ENCODE results near the gene GBGT1. TPM values are rescaled to one million over a fixed set of nuclear protein-coding genes. Genes with fewer than 3 reads are reported as not detected.

GBGT1 gene
- total and polyA plus RNA-seq, 4 experiments from 2014 or later, result 0.16 to 6.3 (median 2.1) TPM

DNA sequence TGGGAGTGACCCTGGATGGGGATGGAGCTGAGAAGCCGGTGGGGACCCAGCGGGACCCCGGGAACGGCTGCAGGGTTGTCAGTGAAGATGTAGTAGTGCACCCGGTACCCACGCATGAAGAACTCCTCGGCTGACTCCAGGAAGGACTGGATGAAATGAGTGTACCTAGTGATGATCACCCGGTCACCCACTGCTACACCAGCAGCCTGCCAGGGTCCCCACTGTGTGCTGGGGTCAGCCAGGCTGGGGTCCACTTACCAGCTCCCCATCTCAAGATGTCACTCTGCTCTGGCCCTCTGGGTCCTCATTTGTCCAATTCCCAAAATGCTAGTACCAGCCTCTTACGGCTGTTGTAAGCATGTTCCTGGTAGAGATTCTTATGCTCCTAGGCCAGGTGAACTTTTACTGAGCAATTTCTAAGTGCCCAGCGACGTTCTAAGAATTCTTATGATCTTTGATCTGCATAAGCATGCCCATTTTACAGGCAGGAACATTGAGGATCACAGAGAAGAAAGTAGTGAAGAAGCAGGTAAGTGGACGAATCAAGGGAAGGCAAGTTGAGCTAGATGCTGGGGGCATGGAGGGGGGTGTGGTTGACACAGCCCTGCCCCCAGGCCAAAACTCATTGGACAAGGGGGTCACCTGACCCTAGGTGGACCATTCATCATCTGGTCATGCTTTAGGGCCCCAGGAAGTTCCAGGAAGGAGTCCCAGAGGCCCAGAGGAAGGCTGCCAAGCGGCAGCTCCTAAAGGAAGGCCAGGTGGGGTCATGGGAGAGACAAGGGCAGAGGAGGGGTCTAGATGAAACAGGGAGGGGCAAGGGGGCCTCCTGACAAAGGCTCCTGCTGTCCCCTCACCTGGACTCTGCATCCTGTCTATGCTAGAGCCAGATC is 9.4 kb downstream of the GBGT1 start:
- CTCF ChIA-PET (ENCODE audit: partially characterized antibody), result interaction anchor here (19.9 kb wide), 1 partner anchor 46 kb away, joined by 596 read pairs; the partner anchor contains the start of gene RALGDS
- H3K4me1 ChIP-seq (ENCODE audit: insufficient read depth, low read length), result peaks cover 6% of the 10 kb centered on the region
- no peak overlapping the region for H3K27ac ChIP-seq (ENCODE audit: low read depth, low read length)
- no peaks in the 10 kb centered on the region for H3K9me3 Mint-ChIP-seq
- H3K36me3 ChIP-seq (ENCODE audit: insufficient read depth, low read length), result no peaks in the 10 kb centered on the region
- intact Hi-C loops (cut with micrococcal nuclease), result no loop called here
- no peak overlapping the region for H3K27ac Mint-ChIP-seq
- peaks cover 0 to 4% (median 0%) of the 10 kb centered on the region in 4 donors for H3K4me1 Mint-ChIP-seq
- no peak overlapping the region for H3K4me3 Mint-ChIP-seq
- no peak for DNase-seq
- no peaks in the 10 kb centered on the region for H3K27me3 Mint-ChIP-seq
- no peaks in the 10 kb centered on the region for H3K9me3 ChIP-seq (ENCODE audit: control insufficient read depth in 1 of 2, low read length in 2 of 2)
- no peaks in the 10 kb centered on the region for H3K36me3 Mint-ChIP-seq
- POLR2A ChIA-PET (ENCODE audit: partially characterized antibody), result no interaction called here
- H3K27me3 ChIP-seq (ENCODE audit: insufficient read depth, low read length), result no peaks in the 10 kb centered on the region
- no peak overlapping the region for H3K4me3 ChIP-seq (ENCODE audit: low read length in 2 of 2)

DNA sequence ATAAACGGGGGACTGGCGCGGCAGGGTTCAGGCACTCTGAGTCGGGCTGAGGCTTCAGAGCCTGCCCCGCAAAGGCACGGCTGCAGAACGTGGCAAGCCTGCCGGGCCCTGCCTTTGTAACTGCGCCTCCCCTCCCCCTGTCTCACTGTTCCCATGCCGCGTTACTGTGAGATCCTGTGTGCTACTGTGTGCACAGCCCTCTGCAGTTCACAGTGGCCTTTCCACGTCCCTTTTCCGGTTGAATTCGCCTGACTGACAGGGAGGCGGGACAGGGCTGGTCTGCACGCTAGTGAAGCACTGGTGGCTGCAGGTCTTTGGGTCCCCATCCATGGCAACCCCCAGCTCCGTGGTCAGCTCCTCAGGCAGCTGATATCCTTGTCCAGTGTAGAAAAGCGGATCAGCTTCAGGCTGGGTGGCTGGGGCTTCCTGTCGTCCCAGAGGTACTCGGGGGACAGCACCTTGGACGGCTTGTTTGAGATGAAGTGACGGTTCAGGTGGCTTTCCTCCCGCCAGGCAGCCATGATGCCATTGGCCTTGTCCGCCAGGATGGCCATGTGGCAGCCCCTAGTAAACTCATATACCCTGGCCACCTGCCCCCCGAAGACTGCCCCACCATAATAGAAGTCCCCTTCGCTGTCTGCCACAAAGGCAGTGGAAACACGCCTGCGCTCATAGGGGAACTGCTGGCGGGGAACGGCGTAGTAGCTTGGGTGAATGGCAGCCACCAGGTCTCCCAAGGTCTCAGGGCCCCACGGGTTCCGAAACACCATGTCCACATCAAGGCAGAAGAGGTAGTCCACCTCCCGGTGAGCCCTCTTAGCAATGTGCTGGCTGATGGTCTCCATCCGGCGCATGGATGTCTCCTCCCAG is 10.3 kb downstream of the GBGT1 start:
- peaks cover 0 to 7% (median under 1%) of the 10 kb centered on the region in 4 donors for H3K4me1 Mint-ChIP-seq
- no peaks in the 10 kb centered on the region for H3K36me3 ChIP-seq (ENCODE audit: insufficient read depth, low read length)

DNA sequence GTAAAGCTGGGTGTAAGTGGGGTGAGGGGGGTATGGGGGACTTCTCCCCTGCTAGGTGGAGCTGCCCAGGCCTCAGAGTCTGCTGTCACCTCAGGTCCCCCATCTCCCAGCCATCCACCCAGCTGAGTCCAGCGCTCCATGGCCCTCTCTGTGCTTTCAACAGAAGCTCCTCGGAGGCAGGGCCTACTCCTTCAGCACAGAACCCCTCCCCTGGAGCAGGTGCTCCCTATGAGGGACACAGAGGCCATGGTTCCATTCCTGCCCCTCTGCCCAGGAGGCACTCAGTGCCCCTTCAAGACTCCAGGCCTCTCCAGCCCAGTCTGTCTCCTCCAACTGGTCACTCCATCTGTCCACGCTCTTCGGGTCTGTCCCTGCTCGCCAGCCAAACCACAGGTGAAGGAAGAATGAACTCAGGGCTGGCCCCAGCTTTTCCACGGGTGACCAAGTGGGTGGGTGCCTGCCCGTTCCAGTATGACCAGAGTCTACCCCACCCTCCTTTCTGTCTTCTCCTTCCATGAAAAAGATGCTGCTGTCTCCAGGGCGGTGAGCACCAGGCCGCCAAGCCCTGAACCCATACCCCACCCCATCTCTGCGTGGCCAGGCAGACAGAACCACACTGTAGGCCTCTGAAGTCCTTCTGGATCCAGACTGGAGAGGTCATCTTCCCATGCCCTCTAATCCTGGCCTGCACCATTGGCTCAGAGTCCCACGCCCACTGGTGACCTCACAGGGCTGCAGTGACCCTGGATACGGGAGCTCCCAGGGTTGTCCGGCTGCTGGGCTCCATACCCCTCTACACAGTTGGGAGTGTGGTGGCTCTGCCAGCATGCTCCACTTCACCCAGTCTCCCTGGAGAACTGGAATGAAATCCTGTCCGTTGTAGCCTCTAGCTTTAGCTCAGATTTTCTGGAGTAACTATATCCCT is 11.9 kb downstream of the GBGT1 start:
- H3K27me3 ChIP-seq (ENCODE audit: insufficient read depth, low read length), result no peaks in the 10 kb centered on the region
- H3K27ac ChIP-seq (ENCODE audit: low read depth, low read length), result no peak overlapping the region
- Mint-ChIP-seq H3K36me3 (peaks cover 0 to 11% of the 10 kb centered on the region in 2 donors), H3K27me3 (no peaks in the 10 kb centered on the region), H3K4me3 (peak overlapping the region in 4 of 8 donors; percentile 43 to 60 (median 54)), H3K9me3 (no peaks in the 10 kb centered on the region), H3K27ac (peak overlapping the region in 6 of 7 donors; percentile 5 to 86 (median 82)), H3K4me1 (peaks cover 4 to 23% (median 14%) of the 10 kb centered on the region in 4 donors)
- ChIA-PET CTCF (ENCODE audit: partially characterized antibody) (interaction anchor here (0.5 to 19.9 kb wide), 3 partner anchors 29 to 130 kb away, joined by 3 to 596 read pairs (median 3); partner anchors contain the start of gene RALGDS), POLR2A (ENCODE audit: partially characterized antibody) (interaction anchor here (10.9 to 13.6 kb wide), 2 partner anchors 21 to 41 kb away, joined by 345 to 424 read pairs; partner anchors contain the start of gene RALGDS)
- H3K4me3 ChIP-seq (ENCODE audit: low read length in 2 of 2), result no peak overlapping the region
- intact Hi-C loops (cut with micrococcal nuclease), result no loop called here
- no peaks in the 10 kb centered on the region for H3K36me3 ChIP-seq (ENCODE audit: insufficient read depth, low read length)
- no peaks in the 10 kb centered on the region for H3K9me3 ChIP-seq (ENCODE audit: control insufficient read depth in 1 of 2, low read length in 2 of 2)
- H3K4me1 ChIP-seq (ENCODE audit: insufficient read depth, low read length), result peaks cover 21% of the 10 kb centered on the region
- peak in 1 of 5 donors; percentile 33 for DNase-seq

More for the DNA sequence above, 10.3 kb downstream of the GBGT1 start:
- H3K27me3 Mint-ChIP-seq, result no peaks in the 10 kb centered on the region
- H3K4me3 ChIP-seq (ENCODE audit: low read length in 2 of 2), result no peak overlapping the region
- no peak overlapping the region for H3K27ac ChIP-seq (ENCODE audit: low read depth, low read length)
- peaks cover 6% of the 10 kb centered on the region for H3K4me1 ChIP-seq (ENCODE audit: insufficient read depth, low read length)
- no peak for DNase-seq
- H3K9me3 ChIP-seq (ENCODE audit: control insufficient read depth in 1 of 2, low read length in 2 of 2), result no peaks in the 10 kb centered on the region
- no peak overlapping the region for H3K27ac Mint-ChIP-seq
- H3K4me3 Mint-ChIP-seq, result peak overlapping the region in 1 of 8 donors; percentile 17
- CTCF ChIA-PET (ENCODE audit: partially characterized antibody), result interaction anchor here (19.9 kb wide), 1 partner anchor 45 kb away, joined by 596 read pairs; the partner anchor contains the start of gene RALGDS
- intact Hi-C loops (cut with micrococcal nuclease), result no loop called here
- no peaks in the 10 kb centered on the region for H3K27me3 ChIP-seq (ENCODE audit: insufficient read depth, low read length)
- H3K9me3 Mint-ChIP-seq, result no peaks in the 10 kb centered on the region
- H3K36me3 Mint-ChIP-seq, result peaks cover 0 to under 1% of the 10 kb centered on the region in 2 donors
- POLR2A ChIA-PET (ENCODE audit: partially characterized antibody), result no interaction called here

- POLR2A ChIA-PET (ENCODE audit: partially characterized antibody), result interaction anchor here (10.9 to 13.6 kb wide), 2 partner anchors 20 to 40 kb away, joined by 345 to 424 read pairs; partner anchors contain the start of gene RALGDS
- H3K9me3 ChIP-seq (ENCODE audit: control insufficient read depth in 1 of 2, low read length in 2 of 2), result no peaks in the 10 kb centered on the region
- H3K27me3 Mint-ChIP-seq, result no peaks in the 10 kb centered on the region
- no peaks in the 10 kb centered on the region for H3K27me3 ChIP-seq (ENCODE audit: insufficient read depth, low read length)
- H3K4me1 Mint-ChIP-seq, result peaks cover 6 to 28% (median 19%) of the 10 kb centered on the region in 4 donors
- no peak overlapping the region for H3K4me3 ChIP-seq (ENCODE audit: low read length in 2 of 2)
- peak overlapping the region in 6 of 7 donors; percentile 57 to 88 (median 75) for H3K27ac Mint-ChIP-seq
- no peaks in the 10 kb centered on the region for H3K9me3 Mint-ChIP-seq
- CTCF ChIA-PET (ENCODE audit: partially characterized antibody), result interaction anchor here (0.7 to 19.9 kb wide), 2 partner anchors 30 to 43 kb away, joined by 3 to 596 read pairs; partner anchors contain the start of gene RALGDS
- peaks cover 0 to 11% of the 10 kb centered on the region in 2 donors for H3K36me3 Mint-ChIP-seq
- intact Hi-C loops (cut with micrococcal nuclease), result no loop called here
- no peak overlapping the region for H3K27ac ChIP-seq (ENCODE audit: low read depth, low read length)
- peak in 1 of 5 donors; percentile 35 for DNase-seq
- H3K4me3 Mint-ChIP-seq, result peak overlapping the region in 6 of 8 donors; percentile 42 to 72 (median 58)
- peaks cover 26% of the 10 kb centered on the region for H3K4me1 ChIP-seq (ENCODE audit: insufficient read depth, low read length)
- H3K36me3 ChIP-seq (ENCODE audit: insufficient read depth, low read length), result no peaks in the 10 kb centered on the region
Measured at GRCh38 chr9:133151041-133151440, 12.7 kb downstream of the GBGT1 start.

DNA sequence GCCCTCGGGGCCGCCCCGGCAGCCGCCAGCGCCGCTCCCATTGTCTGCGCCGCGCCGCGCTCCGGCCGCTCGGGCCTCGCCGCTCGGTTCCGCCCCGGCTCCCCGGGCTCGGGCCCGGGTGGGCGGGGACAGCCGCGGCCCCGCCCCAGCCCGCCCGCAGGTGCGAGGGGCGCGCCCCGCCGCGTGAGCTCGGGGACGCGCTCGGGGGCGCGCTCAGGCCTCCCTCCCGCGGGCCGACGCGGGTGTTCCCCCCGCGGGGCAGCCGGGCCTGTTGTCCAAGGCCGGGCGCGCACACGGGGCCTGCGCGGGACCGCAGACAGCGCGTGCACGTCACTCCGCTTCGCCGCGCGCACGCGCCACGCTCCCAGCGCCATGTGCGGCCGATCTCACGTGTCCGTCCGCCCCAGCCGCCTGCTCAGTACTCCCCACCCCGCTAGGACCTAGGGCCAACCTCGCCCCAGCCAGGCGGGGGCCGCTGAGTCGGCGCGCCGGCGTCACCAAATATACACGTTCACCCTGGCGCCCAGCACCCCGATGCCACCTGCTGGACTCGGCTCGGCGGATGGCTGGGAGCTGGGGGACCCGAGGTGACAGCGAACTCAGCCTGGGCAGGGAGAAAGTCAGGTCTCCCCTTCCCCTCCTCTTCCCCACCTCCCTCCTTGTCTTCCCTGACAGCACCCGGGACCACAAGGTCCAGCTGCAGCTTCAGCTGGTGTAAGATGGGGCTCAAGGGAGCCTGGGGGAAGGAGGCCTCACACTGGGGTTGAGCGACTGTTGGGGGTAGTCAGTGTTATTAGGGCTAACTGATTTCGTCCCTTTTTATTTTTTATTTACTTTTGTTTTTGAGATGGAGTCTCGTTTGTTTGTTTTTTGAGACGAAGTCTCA is 14.3 kb downstream of the GBGT1 start:
- peak overlapping the region; percentile 81 to 90 (median 86) for H3K27ac Mint-ChIP-seq
- peaks cover 43% of the 10 kb centered on the region for H3K4me1 ChIP-seq (ENCODE audit: insufficient read depth, low read length)
- peaks cover 4% of the 10 kb centered on the region for H3K36me3 ChIP-seq (ENCODE audit: insufficient read depth, low read length)
- ChIA-PET POLR2A (ENCODE audit: partially characterized antibody) (interaction anchor here (0.9 to 13.6 kb wide), 7 partner anchors 18 to 206 kb away, joined by 3 to 424 read pairs (median 5); partner anchors contain the start of genes GTF3C5, RALGDS and TSC1), CTCF (ENCODE audit: partially characterized antibody) (interaction anchor here (0.9 to 19.9 kb wide), 8 partner anchors 10 to 204 kb away, joined by 3 to 596 read pairs (median 6); partner anchors contain the start of genes GTF3C5 and RALGDS)
- H3K4me3 ChIP-seq (ENCODE audit: low read length in 2 of 2), result peak overlapping the region in 1 of 2 donors; percentile 67
- H3K27me3 ChIP-seq (ENCODE audit: insufficient read depth, low read length), result no peaks in the 10 kb centered on the region
- no peaks in the 10 kb centered on the region for H3K9me3 Mint-ChIP-seq
- H3K36me3 Mint-ChIP-seq, result peaks cover 0 to 11% of the 10 kb centered on the region in 2 donors
- intact Hi-C loops (cut with micrococcal nuclease), result loop anchor here (1.0 kb wide), 1 partner anchor 28 kb away; the partner anchor contains the start of gene RALGDS
- no peaks in the 10 kb centered on the region for H3K9me3 ChIP-seq (ENCODE audit: control insufficient read depth in 1 of 2, low read length in 2 of 2)
- peaks cover 14 to 44% (median 32%) of the 10 kb centered on the region in 4 donors for H3K4me1 Mint-ChIP-seq
- peak overlapping the region; percentile 60 to 86 (median 80) for H3K4me3 Mint-ChIP-seq
- peak overlapping the region; percentile 90 for H3K27ac ChIP-seq (ENCODE audit: low read depth, low read length)
- peak; percentile 78 to 89 (median 81) for DNase-seq
- no peaks in the 10 kb centered on the region for H3K27me3 Mint-ChIP-seq
